Breast epithelium (tissue), 4 donors: ENCODE measurements around the gene CLCNKB. TPM values are rescaled to one million over a fixed set of nuclear protein-coding genes. Genes with fewer than 3 reads are reported as not detected.

ENCODE experiments used
- DNase-seq, 2 donors: peaks; one replicate each; pipeline ENCODE4 v3.0.0-alpha.2; 2019; ENCODE audit warnings: low spot score in 2 of 2
- H3K27ac ChIP-seq, 2 donors: fragments of 200-600 bp; sonication (generic) in 1 of 2; one replicate each; pipeline ENCODE4 v1.5.1; 2016 to 2019; ENCODE audit warnings: mild to moderate bottlenecking in 1 of 2
- H3K27me3 ChIP-seq, 2 donors: fragments of 200-600 bp; sonication (generic) in 1 of 2; one replicate each; pipeline versions ENCODE4 v1.5.1 to v1.6.0; 2017 to 2019; ENCODE audit warnings: control low read depth in 1 of 2, mild to moderate bottlenecking in 1 of 2
- H3K36me3 ChIP-seq: fragments of 200-600 bp; one replicate; pipeline ENCODE4 v1.5.1; 2019
- H3K4me1 ChIP-seq, 2 donors: fragments of 200-600 bp; sonication (generic); one replicate each; pipeline ENCODE4 v1.5.1; 2016 to 2019; ENCODE audit warnings: control low read depth in 1 of 2
- H3K4me3 ChIP-seq, 3 donors: fragments of 200-600 bp; sonication (generic); 1 replicate in 2 of 3; 2 replicates in 1 of 3; pipeline ENCODE4 v1.5.1; 2016 to 2019; ENCODE audit warnings: mild to moderate bottlenecking in 3 of 3, moderate library complexity in 2 of 3
- H3K9me3 ChIP-seq, 2 donors: fragments of 200-600 bp; sonication (generic) in 1 of 2; one replicate each; pipeline ENCODE4 v1.5.1; 2016 to 2019; ENCODE audit warnings: control low read depth in 1 of 2
- CTCF ChIP-seq, 3 donors: fragments of 450-650 bp; IDR thresholded peaks; one replicate each; pipeline ENCODE4 v1.5.1; 2016 to 2017; ENCODE audit warnings: antibody characterized with exemption in 3 of 3, mild to moderate bottlenecking in 3 of 3, moderate library complexity in 3 of 3
- POLR2A ChIP-seq: fragments of 450-650 bp; IDR thresholded peaks from one replicate; pipeline ENCODE4 v1.6.1; 2016; ENCODE audit warnings: antibody characterized with exemption, mild to moderate bottlenecking, moderate library complexity
- POLR2AphosphoS5 ChIP-seq, 3 donors: sonication (generic); formaldehyde crosslinking; IDR thresholded peaks; one replicate each; pipeline ENCODE4 v1.6.1; 2017; ENCODE audit warnings: antibody characterized with exemption in 3 of 3
- intact Hi-C: fragments of 100-400 bp; cut with DNase I; formaldehyde crosslinking; loops from one replicate; pipeline ENCODE4 v1.15.1; 2023; ENCODE audit warnings: low total_unique reads
- total RNA-seq, 3 donors: library from RNA; depleted of rRNA; stranded (reverse); fragments of >200 nt; gene quantifications; one replicate each; pipeline ENCODE4 v1.1.0, GENCODE V29; 2016

Gene CLCNKB
- total RNA-seq, 3 donors from 2014 or later, result 0.32 to 0.88 (median 0.33) TPM

GRCh38 chr1:16093611-16094010, 50.0 kb downstream of the CLCNKB start:
- H3K27me3 ChIP-seq, result no peaks in the 10 kb centered on the region
- no peak for DNase-seq
- intact Hi-C loops, result no loop called here
- no peaks in the 10 kb centered on the region for H3K36me3 ChIP-seq
- TF ChIP-seq CTCF (IDR thresholded peaks at IDR 0.05), result no peak
- TF ChIP-seq POLR2AphosphoS5 (IDR thresholded peaks at IDR 0.05), result no peak
- no peak for TF ChIP-seq POLR2A
- no peaks in the 10 kb centered on the region for H3K9me3 ChIP-seq
- peaks cover 0 to 7% of the 10 kb centered on the region in 2 donors for H3K4me1 ChIP-seq
- H3K4me3 ChIP-seq, result no peak overlapping the region
- H3K27ac ChIP-seq, result no peak overlapping the region

- Histone ChIP-seq H3K36me3 (no peaks in the 10 kb centered on the region), H3K27me3 (no peaks in the 10 kb centered on the region), H3K9me3 (no peaks in the 10 kb centered on the region), H3K27ac (no peak overlapping the region), H3K4me3 (no peak overlapping the region), H3K4me1 (no peaks in the 10 kb centered on the region)
- TF ChIP-seq POLR2A, result no peak
- TF ChIP-seq POLR2AphosphoS5 (IDR thresholded peaks at IDR 0.05), result no peak
- TF ChIP-seq CTCF (IDR thresholded peaks at IDR 0.05), result no peak
- intact Hi-C loops, result no loop called here
- no peak for DNase-seq
Observed at GRCh38 chr1:16094453-16095158, 51.0 kb downstream of the CLCNKB start.

GRCh38 chr1:16095447-16095846, 51.9 kb downstream of the CLCNKB start:
- no peak overlapping the region for H3K27ac ChIP-seq
- no peaks in the 10 kb centered on the region for H3K4me1 ChIP-seq
- H3K4me3 ChIP-seq, result no peak overlapping the region
- no peaks in the 10 kb centered on the region for H3K9me3 ChIP-seq
- DNase-seq, result no peak
- TF ChIP-seq POLR2AphosphoS5 (IDR thresholded peaks at IDR 0.05) (no peak), CTCF (IDR thresholded peaks at IDR 0.05) (no peak)
- no peaks in the 10 kb centered on the region for H3K27me3 ChIP-seq
- intact Hi-C loops, result no loop called here
- no peaks in the 10 kb centered on the region for H3K36me3 ChIP-seq

GRCh38 chr1:16099412-16099811, 55.8 kb downstream of the CLCNKB start:
- H3K9me3 ChIP-seq, result no peaks in the 10 kb centered on the region
- no peak overlapping the region for H3K27ac ChIP-seq
- no peak overlapping the region for H3K4me3 ChIP-seq
- no peak for DNase-seq
- no peaks in the 10 kb centered on the region for H3K27me3 ChIP-seq
- no peaks in the 10 kb centered on the region for H3K36me3 ChIP-seq
- TF ChIP-seq POLR2AphosphoS5 (IDR thresholded peaks at IDR 0.05), result no peak
- TF ChIP-seq POLR2A, result no peak
- TF ChIP-seq CTCF (IDR thresholded peaks at IDR 0.05), result no peak
- no peaks in the 10 kb centered on the region for H3K4me1 ChIP-seq
- intact Hi-C loops, result no loop called here

GRCh38 chr1:16101623-16102022, 58.0 kb downstream of the CLCNKB start:
- Histone ChIP-seq H3K4me1 (no peaks in the 10 kb centered on the region), H3K27ac (no peak overlapping the region), H3K4me3 (no peak overlapping the region), H3K27me3 (no peaks in the 10 kb centered on the region), H3K9me3 (no peaks in the 10 kb centered on the region), H3K36me3 (no peaks in the 10 kb centered on the region)
- intact Hi-C loops, result no loop called here
- TF ChIP-seq POLR2A (no peak), POLR2AphosphoS5 (IDR thresholded peaks at IDR 0.05) (no peak), CTCF (IDR thresholded peaks at IDR 0.05) (no peak)
- no peak for DNase-seq

Other genes starting within 250 kb of the CLCNKB start
- 1 to 10 TPM in 2 of 3 donors, under 1 TPM in 1; 0.66 to 1.4 (median 1.2) TPM for gene UQCRHL, start 236.1 kb upstream of the CLCNKB start, total RNA-seq
- gene SPEN, start 196.1 kb upstream of the CLCNKB start, total RNA-seq, result 10 to 100 TPM; 46.9 to 56.6 (median 51.2) TPM
- 10 to 100 TPM; 21.9 to 40.3 (median 38.5) TPM for gene ZBTB17, start 67.7 kb upstream of the CLCNKB start, total RNA-seq
- gene SRARP, start 39.5 kb upstream of the CLCNKB start, total RNA-seq, result 1 to 10 TPM in 2 of 3 donors, not detected in 1; 1.3 to 2.9 TPM
- 100 to 1,000 TPM in 1 of 3 donors, 10 to 100 TPM in 1, 1 to 10 TPM in 1; 8.8 to 183 (median 19.0) TPM for gene HSPB7, start 25.7 kb upstream of the CLCNKB start, total RNA-seq
- 1 to 10 TPM in 1 of 3 donors, under 1 TPM in 2; 0.33 to 1.1 (median 0.73) TPM for gene CLCNKA, start 21.7 kb upstream of the CLCNKB start, total RNA-seq
- gene FAM131C, start 29.9 kb downstream of the CLCNKB start, total RNA-seq, result not detected
- gene EPHA2, start 112.3 kb downstream of the CLCNKB start, total RNA-seq, result 10 to 100 TPM in 2 of 3 donors, 1 to 10 TPM in 1; 5.8 to 18.4 (median 16.7) TPM
- gene ARHGEF19, start 168.9 kb downstream of the CLCNKB start, total RNA-seq, result 10 to 100 TPM in 2 of 3 donors, 1 to 10 TPM in 1; 7.5 to 18.0 (median 12.9) TPM
- gene CPLANE2, start 193.4 kb downstream of the CLCNKB start, total RNA-seq, result 1 to 10 TPM; 4.3 to 9.5 (median 8.2) TPM